ENCODE results near the gene CDC25A. TPM values are rescaled to one million over a fixed set of nuclear protein-coding genes. Genes with fewer than 3 reads are reported as not detected.

Gene CDC25A
- total and polyA plus RNA-seq, 2 of the 13 experiments (the other 11 are each of a cell fraction or from before 2014, with no cell fraction given) = 7.9 to 45.4 TPM

- no peak for TF ChIP-seq MTA1 (CRISPR knock-in tag; IDR thresholded peaks at IDR 0.05; ENCODE audit: borderline replicate concordance)
- TF ChIP-seq ZNF292 (CRISPR knock-in tag; IDR thresholded peaks at IDR 0.05; ENCODE audit: borderline replicate concordance, low read depth) = peak; percentile 50; the same call in 1 of the 2 replicates
- TF ChIP-seq BCL3 (CRISPR knock-in tag; IDR thresholded peaks at IDR 0.05) = no peak
- peak; percentile 12; the same call in 1 of the 2 replicates for TF ChIP-seq KLF12 (CRISPR knock-in tag; IDR thresholded peaks at IDR 0.05; ENCODE audit: borderline replicate concordance)
Observed at GRCh38 chr3:48232734-48233133, 44.5 kb upstream of the CDC25A start (continued).

GRCh38 chr3:48232232-48232631 lies 44.0 kb upstream of the CDC25A start:
- no peak overlapping the region for H2AFZ ChIP-seq (ENCODE audit: low read length)
- in situ Hi-C loops (cut with HindIII; ENCODE audit: extremely low pct_ligation_motif_present, low pct_unique_long_range_greater_than_20kb) = loop anchor here (5.0 kb wide), 1 partner anchor 205 kb away; no protein-coding TSS in a partner anchor

More at GRCh38 chr3:48232232-48232631, 44.0 kb upstream of the CDC25A start:
- 22% methylated on average over 4 of the region's 4 CpGs for WGBS (ENCODE audit: low lambda C conversion rate)
- Histone ChIP-seq H4K20me1 (ENCODE audit: insufficient read depth, low read length) (no peaks in the 10 kb centered on the region), H3K4me2 (ENCODE audit: low read depth, low read length) (0 out of 2 replicates have a peak overlapping the region, but pooled peaks have one; percentile 20), H3K27me3 (ENCODE audit: control insufficient read depth in 1 of 2, insufficient read depth in 2 of 2, low read length in 2 of 2) (no peaks in the 10 kb centered on the region; a peak in 1 of 5 replicates), H3K27ac (ENCODE audit: extremely low read length, insufficient read depth, low read length) (no peak overlapping the region), H3K36me3 (replicated peaks in 1 of 2; ENCODE audit: control insufficient read depth in 1 of 2, insufficient read depth in 2 of 2, low read length in 2 of 2) (no peaks in the 10 kb centered on the region), H3K4me3 (replicated peaks in 1 of 3; ENCODE audit: insufficient read depth in 1 of 3, low read depth in 2 of 3, low read length in 3 of 3) (no peak overlapping the region), H3K9me3 (ENCODE audit: low read length) (no peaks in the 10 kb centered on the region), H3K4me1 (ENCODE audit: insufficient read depth, low read length) (peaks cover 41% of the 10 kb centered on the region), H3K9ac (ENCODE audit: insufficient read depth, low read depth, low read length) (no peak overlapping the region), H3K79me2 (ENCODE audit: insufficient read depth, low read length) (no peaks in the 10 kb centered on the region)
- DNase-seq (ENCODE audit: low spot score) = no peak
- intact Hi-C loops (cut with micrococcal nuclease; ENCODE audit: unreplicated experiment) = loop anchor here (2.0 kb wide), 1 partner anchor 205 kb away; no protein-coding TSS in a partner anchor
- BruUV-seq (replicated peaks) = no TSS peak
- CTCF ChIA-PET (ENCODE audit: low intra/inter-chr PET ratio, low total read pairs) = interaction anchor here (2.1 kb wide), 1 partner anchor 203 kb away, joined by 28 read pairs; no protein-coding TSS in a partner anchor
- FAIRE-seq = no peak
- no peak for ATAC-seq
- no peak for TF ChIP-seq ZNF749 (CRISPR knock-in tag; IDR thresholded peaks at IDR 0.05; ENCODE audit: borderline replicate concordance)
- 0 out of 2 replicates have a peak, but pooled peaks have one; percentile 19 for TF ChIP-seq ATF1 (CRISPR knock-in tag; IDR thresholded peaks at IDR 0.05)
- TF ChIP-seq ESRRA (CRISPR knock-in tag; IDR thresholded peaks at IDR 0.05; ENCODE audit: low read depth) = no peak
- POLR2A ChIA-PET = no interaction called here
